GM18499 (cell line): Measurements from ENCODE around the gene S100A7A.
"Not testable (repeated sequence)": the region's sequence is repeated elsewhere in the genome, so short reads cannot be mapped to it uniquely, and the experiment has no call there.

Source experiments
- ATAC-seq: cut with Tn5 transposase; IDR thresholded peaks from one replicate; pipeline ENCODE4 v1.9.1; 2021; ENCODE audit warnings: moderate number of reproducible peaks; ENCODE audit not compliant: insufficient read depth, unreplicated experiment

The S100A7A gene

GRCh38 chr1:153419436-153419793 is 3.1 kb downstream of the S100A7A start:
- not testable (repeated sequence) for ATAC-seq

- ATAC-seq: no peak
Measured at GRCh38 chr1:153420306-153420705, 4.0 kb downstream of the S100A7A start.

- ATAC-seq: no peak
Measured at GRCh38 chr1:153422450-153423068, 6.2 kb downstream of the S100A7A start.

- ATAC-seq: no peak
Measured at GRCh38 chr1:153426809-153427208, 10.5 kb downstream of the S100A7A start.

- no peak for ATAC-seq
Measured at GRCh38 chr1:153428073-153428638, 11.8 kb downstream of the S100A7A start.

- no peak for ATAC-seq
Measured at GRCh38 chr1:153428791-153429190, 12.5 kb downstream of the S100A7A start.

- ATAC-seq: no peak
Measured at GRCh38 chr1:153429266-153430165, 13.2 kb downstream of the S100A7A start.

GRCh38 chr1:153430166-153430553 is 13.8 kb downstream of the S100A7A start:
- no peak for ATAC-seq

GRCh38 chr1:153430561-153430960 is 14.2 kb downstream of the S100A7A start:
- ATAC-seq: no peak

GRCh38 chr1:153431002-153431401 is 14.7 kb downstream of the S100A7A start:
- no peak for ATAC-seq

- no peak for ATAC-seq
Measured at GRCh38 chr1:153431427-153431826, 15.1 kb downstream of the S100A7A start.

GRCh38 chr1:153431928-153432327 is 15.6 kb downstream of the S100A7A start:
- no peak for ATAC-seq

- no peak for ATAC-seq
Measured at GRCh38 chr1:153432874-153433681, 16.8 kb downstream of the S100A7A start.

- ATAC-seq: no peak
Measured at GRCh38 chr1:153434746-153435455, 18.6 kb downstream of the S100A7A start.

- ATAC-seq: no peak
Measured at GRCh38 chr1:153437236-153437635, 20.9 kb downstream of the S100A7A start.

GRCh38 chr1:153438599-153438998 is 22.3 kb downstream of the S100A7A start:
- no peak for ATAC-seq

- ATAC-seq: no peak
Measured at GRCh38 chr1:153439273-153439672, 23.0 kb downstream of the S100A7A start.

GRCh38 chr1:153441238-153441755 is 25.0 kb downstream of the S100A7A start:
- no peak for ATAC-seq

GRCh38 chr1:153443486-153443885 is 27.2 kb downstream of the S100A7A start:
- ATAC-seq: no peak

- ATAC-seq: no peak
Measured at GRCh38 chr1:153444078-153444477, 27.8 kb downstream of the S100A7A start.
